ENCODE measurements around the gene IGLL1. TPM values are rescaled to one million over a fixed set of nuclear protein-coding genes. Genes with fewer than 3 reads are reported as not detected.
"Not testable (repeated sequence)": the region's sequence is repeated elsewhere in the genome, so short reads cannot be mapped to it uniquely, and the experiment has no call there.

Gene IGLL1
- polyA plus RNA-seq, 5 donors = 0.28 to 1.8 (median 0.47) TPM

- no peak for DNase-seq
Measured at GRCh38 chr22:23564276-23564675, 15.8 kb downstream of the IGLL1 start.

DNA sequence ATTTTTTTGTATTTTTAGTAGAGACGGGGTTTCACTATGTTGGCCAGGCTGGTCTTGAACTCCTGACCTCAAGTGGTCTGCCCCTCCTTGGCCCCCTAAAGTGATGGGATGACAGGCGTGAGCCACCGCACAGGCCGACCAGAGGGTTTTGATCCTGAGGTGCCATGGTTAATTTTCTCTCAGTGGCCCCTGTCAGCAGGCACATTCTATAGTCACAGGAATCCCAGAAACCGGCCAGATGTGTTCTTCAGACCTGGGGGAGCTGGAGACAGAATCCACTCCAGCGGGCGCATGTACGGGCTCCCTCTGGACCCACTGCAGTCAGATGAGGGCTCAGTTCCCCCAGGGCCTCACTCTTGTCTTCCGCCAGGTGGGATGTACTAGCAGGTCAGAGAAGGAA is 17.0 kb downstream of the IGLL1 start:
- no peak for DNase-seq

- DNase-seq = no peak
Measured at GRCh38 chr22:23562186-23562585, 17.9 kb downstream of the IGLL1 start.

- not testable (repeated sequence) for DNase-seq
Measured at GRCh38 chr22:23561025-23561510, 19.0 kb downstream of the IGLL1 start.

- DNase-seq = not testable (repeated sequence)
Measured at GRCh38 chr22:23560215-23560614, 19.9 kb downstream of the IGLL1 start.

DNA sequence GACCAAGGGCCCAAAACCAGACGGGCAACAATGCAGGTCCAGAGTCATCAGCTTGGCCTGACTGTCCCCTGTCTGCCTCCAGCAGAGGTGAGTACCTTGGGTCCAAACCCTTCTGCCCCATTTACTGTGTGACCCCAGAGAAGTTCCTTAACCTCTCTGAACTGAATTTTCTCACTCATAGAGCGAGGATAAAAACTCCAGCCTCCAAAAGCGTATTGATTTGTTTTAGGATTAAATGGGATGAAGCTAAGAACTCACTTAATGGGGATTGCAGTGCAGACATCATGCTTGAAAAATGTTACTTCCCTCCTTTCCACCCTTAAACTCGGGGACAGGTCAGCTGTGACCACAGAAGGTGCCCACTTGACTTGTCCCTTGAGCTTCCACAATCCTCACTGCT is 22.6 kb downstream of the IGLL1 start:
- no peak for DNase-seq

- DNase-seq = no peak
Measured at GRCh38 chr22:23557036-23557435, 23.1 kb downstream of the IGLL1 start.

GRCh38 chr22:23556026-23556620 is 24.0 kb downstream of the IGLL1 start:
- DNase-seq = no peak

DNA sequence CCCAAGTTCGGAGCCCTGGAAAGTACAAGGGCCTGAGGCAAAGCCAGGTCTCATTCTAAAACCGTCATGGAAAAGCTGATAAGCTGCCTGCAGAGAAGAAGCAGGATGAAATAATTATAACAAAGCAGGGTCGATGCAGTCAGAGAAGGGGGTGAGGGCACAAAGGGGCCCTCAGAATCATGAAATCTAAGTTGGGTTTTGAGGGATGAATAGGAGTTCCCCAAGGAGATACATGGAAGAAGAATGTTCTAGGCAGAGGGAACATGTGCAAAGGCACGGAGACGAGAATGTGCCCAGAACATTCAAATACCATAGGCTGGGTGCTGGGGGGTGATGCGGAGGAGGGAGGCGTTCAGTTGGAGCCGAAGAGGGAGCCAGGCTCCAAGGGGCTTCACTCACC is 25.0 kb downstream of the IGLL1 start:
- DNase-seq = no peak

GRCh38 chr22:23553924-23554870 is 25.9 kb downstream of the IGLL1 start:
- DNase-seq = no peak

DNA sequence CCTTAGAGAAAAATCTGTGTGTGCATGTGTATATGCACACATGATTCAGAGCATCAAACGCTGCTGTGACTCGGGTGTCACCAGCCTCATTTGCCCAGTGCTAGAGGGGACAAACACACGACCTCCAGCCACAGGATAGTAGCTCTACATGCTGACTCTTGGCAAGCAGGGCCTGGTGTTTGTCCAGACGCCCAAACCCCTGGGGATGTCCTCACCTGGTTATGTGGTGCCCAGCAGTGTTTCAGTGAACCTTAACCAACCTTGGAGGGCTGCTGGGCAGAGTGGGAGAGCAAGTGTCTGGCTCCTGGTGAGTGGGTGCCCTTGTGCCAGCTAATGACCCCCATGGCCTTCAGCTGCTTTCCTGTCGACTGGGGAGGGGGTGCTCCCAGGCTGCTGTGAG is 26.7 kb downstream of the IGLL1 start:
- DNase-seq = no peak

DNA sequence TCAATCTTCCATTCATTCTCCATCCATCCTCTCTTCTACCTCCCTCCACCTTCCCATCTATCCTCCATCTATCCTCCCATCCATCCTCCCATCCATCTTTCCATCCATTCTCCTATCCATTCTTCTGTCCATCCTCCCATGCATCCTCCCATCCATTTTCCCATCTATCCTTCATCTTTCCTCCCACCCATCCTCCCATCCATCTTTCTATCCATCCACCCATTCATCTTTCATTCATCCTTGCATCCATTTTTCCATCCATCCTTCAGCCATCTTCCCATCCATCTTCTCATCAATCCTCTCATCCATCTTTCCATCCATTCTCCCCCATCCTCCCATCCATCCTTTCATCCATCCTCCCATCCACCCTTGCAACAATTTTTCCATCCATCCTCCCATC is 27.5 kb downstream of the IGLL1 start:
- DNase-seq = no peak

DNA sequence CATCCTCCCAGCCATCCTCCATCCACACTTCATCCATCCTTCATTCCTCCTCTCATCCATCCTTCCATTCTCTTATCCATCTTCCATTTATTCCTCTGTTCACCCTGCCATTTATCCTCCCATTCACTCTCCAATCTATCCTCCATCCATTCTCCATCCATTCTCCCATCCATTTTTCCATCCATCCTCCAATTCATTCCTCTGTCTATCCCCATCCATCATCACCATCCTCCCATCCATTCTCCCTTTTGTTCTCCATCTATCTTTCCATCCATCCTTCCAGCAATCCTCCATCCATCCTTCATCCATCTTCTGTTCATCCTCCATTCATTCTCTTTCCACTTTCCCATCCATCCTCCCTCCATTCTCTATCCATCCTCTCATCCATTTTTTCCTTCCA is 28.7 kb downstream of the IGLL1 start:
- no peak for DNase-seq

- DNase-seq = no peak
Measured at GRCh38 chr22:23550049-23550650, 29.9 kb downstream of the IGLL1 start.

- no peak for DNase-seq
Measured at GRCh38 chr22:23549198-23549595, 30.9 kb downstream of the IGLL1 start.

GRCh38 chr22:23548501-23549197 is 31.4 kb downstream of the IGLL1 start:
- DNase-seq = no peak

GRCh38 chr22:23547818-23548500 is 32.1 kb downstream of the IGLL1 start:
- no peak for DNase-seq

- not testable (repeated sequence) for DNase-seq
Measured at GRCh38 chr22:23547382-23547781, 32.7 kb downstream of the IGLL1 start.

DNA sequence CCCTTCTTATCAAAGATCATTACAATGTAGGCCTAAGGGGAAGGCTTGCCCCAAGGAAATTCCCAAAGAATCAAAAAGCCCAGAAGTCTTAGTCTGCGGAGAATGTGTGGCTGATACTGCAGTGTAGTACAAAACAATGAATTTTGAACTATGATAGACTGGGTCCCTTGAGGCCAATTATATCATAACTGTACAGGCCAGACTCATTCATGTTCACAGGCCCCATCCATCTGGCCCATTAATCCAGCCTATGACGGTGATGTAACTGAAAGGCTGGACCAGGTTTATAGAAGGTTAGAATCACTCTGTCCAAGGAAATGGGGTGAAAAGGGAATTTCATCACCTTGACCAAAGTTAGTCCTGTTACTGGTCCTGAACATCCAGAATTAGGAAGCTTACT is 35.2 kb downstream of the IGLL1 start:
- DNase-seq = no peak

DNA sequence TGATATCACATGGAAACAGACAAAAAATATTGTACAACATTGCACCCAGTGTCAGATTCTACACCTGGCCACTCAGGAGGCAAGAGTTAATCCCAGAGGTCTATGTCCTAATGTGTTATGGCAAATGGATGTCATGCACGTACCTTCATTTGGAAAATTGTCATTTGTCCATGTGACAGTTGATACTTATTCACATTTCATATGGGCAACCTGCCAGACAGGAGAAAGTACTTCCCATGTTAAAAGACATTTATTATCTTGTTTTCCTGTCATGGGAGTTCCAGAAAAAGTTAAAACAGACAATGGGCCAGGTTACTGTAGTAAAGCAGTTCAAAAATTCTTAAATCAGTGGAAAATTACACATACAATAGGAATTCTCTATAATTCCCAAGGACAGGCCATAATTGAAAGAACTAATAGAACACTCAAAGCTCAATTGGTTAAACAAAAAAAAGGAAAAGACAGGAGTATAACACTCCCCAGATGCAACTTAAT is 36.5 kb downstream of the IGLL1 start:
- not testable (repeated sequence) for DNase-seq

- no peak for DNase-seq
Measured at GRCh38 chr22:23542933-23543332, 37.2 kb downstream of the IGLL1 start.
